HG02840 (cell line): ENCODE results near the gene MYH14.
"Not testable (repeated sequence)": the region's sequence is repeated elsewhere in the genome, so short reads cannot be mapped to it uniquely, and the experiment has no call there.

Source experiments
- ATAC-seq: cut with Tn5 transposase; IDR thresholded peaks from one replicate; pipeline ENCODE4 v1.9.1; 2021; ENCODE audit warnings: mild to moderate bottlenecking, moderate library complexity, moderate number of reproducible peaks; ENCODE audit not compliant: unreplicated experiment, low FRiP score

MYH14 gene

DNA sequence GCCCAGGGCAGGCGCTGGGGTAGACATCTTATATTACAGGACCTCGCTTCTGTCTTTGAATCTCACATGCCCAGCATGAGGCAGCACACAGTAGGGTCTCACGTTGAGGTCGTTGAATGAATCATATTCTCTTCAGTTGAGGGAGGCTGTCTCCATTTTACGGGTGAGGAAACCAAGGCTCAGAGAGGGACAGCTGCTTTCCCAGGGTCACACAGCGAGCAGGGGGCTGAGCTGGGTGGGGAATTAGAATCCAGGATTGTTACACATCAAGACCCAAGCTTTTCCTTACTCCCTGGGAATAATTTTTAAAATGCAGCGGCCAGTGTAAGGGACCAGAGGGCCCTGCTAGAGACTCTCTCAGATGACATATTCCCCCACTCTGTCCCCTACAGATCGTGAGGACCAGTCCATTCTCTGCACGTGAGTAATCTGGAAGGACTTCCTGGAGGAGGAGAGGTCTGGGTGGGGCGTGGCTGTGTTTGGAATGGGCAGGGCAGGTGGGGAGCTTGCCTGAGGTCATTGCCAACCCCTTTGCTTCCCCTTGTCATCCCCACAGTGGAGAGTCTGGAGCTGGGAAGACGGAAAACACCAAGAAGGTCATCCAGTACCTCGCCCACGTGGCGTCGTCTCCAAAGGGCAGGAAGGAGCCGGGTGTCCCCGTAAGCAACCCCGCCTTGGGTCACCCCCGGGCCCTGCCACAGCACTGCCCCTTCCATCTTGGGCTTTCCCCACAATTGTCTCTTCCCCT lies 19.4 kb downstream of the MYH14 start:
- ATAC-seq: no peak

DNA sequence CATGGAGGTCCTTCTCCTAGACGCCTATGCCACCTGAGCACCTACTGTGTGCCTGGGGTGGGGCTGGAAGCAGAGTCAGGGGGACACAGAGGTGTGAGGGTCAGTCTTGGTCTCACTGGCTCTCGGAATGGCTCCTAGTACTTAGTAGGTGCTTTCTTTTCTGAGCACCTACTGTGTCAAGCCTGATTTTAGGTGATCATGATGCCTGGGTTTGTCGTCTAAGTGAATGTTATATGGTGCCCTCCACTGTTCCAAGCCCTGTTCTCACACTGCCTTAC lies 20.0 kb downstream of the MYH14 start:
- no peak for ATAC-seq

DNA sequence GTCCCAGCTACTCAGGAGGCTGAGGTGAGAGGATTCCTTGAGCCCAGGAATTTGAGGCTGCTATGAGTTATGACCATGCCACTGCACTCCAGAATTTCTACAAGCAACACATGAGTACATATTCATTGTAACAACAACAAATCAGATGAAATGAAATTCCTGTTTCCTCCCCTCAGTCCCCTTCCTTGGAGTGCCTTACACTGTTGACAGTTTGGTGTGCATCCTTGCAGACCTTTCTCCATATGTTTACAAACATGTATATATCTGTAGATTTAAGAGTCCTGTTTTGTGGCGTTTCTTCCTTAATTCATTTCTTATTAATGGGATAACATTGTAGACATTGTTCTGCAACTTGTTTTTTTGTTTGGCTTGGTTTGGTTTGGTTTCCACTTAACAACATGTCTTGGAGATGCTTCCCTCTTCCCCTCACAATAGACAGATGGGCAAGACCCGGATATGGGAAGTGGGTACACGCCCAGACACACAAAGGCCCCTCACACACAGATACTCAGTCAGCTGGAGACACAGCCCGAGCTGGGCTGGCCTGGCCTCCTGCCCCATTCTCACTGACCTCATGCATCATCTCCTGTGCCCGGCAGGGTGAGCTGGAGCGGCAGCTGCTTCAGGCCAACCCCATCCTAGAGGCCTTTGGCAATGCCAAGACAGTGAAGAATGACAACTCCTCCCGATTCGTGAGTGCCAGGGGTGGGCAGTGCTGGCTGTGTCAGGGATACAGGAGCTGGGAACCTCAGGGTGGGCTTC lies 21.7 kb downstream of the MYH14 start:
- no peak for ATAC-seq

DNA sequence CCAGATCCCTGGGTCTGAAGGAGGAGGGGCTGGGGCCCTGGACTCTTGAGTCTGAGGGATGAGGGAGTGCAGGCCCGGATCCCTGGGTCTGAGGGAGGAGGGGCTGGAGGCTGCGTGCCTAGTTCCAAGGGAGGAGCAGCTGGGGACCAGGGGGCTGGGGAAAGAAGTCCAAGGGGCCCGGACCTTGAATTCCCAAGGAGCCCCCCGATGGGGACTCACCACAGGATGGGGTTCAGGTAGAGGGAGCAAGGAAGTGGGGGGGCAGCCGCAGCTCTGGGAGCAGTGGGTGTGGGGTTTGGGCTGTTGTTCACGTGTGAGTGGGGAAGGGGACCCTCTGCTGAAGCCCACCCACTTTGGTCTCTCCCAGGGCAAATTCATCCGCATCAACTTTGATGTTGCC lies 23.1 kb downstream of the MYH14 start:
- ATAC-seq: no peak

DNA sequence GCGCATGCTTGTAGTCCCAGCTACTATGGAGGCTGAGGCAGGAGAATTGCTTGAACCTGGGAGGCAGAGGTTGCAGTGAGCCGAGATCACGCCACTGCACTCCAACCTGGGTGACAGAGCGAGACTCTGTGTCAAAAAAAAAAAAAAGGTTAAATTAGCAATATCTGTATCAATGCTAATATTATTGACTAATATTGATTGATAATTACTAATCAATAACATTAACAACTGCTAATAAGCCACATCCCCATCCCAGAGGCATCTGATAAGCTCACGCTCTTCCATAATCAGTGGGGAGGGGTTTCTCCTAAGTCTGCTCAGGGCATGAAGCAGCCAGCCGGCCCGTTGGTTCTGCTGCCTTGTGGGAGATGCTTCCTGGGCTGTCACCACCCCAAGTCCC lies 24.7 kb downstream of the MYH14 start:
- not testable (repeated sequence) for ATAC-seq

DNA sequence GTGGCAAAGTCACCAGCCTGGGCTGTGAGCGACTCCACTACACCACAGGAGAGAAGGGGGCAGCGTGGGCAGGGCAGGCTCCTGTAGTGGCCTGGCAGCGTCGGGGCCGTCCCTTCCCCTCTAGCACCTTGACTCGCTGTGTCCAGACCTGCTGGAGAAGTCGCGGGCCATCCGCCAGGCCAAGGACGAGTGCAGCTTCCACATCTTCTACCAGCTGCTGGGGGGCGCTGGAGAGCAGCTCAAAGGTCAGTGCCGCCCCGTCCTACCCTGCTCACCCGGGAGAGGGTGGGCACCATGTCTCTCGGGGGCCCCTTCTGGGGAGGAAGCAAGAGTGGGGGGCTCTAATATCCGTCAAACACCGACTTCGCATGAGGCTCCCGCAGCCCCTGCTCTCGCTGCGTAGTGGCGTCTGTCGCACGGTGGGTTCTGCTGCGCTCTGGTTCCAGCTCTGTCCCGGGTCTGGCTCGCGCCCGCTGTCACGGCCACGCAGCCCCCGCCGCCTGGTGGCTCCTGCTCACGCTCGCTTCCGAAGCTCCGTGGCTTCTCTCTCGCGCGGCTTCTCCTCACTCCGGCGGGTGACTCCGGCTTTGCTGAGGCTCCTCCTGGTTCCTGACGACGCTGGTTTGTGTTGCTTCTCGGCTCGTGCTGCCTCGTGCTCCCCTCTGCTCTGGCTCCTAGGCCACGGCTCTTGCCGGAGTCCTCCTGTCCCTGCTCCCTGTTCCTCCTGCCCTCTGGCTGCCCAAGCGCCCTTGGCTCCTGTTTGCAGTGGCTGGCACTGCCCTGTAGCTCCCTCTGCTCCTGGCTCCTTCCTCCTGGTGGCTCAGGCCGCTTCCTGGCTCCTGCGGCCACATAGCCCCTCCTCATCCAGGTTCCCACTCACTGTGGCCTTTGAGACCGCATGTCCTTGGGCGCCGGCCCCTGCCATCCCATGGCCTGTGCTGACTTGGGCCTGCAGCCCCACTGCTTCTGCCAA lies 27.2 kb downstream of the MYH14 start:
- ATAC-seq: no peak

DNA sequence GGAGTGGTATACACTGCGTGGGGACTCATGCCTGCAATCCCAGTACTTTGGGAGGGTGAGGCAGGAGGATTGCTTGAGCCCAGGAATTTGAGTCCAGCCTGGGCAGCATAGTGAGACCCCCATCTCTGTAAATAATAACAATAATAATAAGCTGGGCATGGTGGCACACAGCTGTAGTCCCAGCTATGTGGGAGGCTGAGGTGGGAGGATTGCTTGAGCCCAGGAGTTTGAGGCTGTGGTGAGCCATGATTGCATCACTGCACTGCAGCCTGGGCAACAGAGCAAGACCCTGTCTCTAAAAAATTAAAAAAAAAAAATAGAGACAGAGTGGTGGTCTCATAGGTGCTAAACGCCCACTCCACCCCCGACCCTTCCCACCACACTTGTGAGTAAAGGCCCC lies 28.0 kb downstream of the MYH14 start:
- not testable (repeated sequence) for ATAC-seq

DNA sequence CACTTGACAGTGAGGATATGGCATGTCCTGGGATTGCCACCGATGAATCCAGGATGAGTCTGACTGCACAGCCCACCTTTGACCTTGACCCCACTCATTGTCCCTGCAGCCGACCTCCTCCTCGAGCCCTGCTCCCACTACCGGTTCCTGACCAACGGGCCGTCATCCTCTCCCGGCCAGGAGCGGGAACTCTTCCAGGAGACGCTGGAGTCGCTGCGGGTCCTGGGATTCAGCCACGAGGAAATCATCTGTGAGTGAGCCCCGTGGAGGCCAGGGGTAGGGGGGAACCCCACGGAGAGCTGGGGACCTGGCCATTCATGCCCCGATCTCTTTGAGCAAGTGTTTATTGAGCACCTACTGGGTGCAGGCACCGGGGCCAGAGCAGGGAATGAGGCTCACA lies 28.4 kb downstream of the MYH14 start:
- ATAC-seq: no peak

DNA sequence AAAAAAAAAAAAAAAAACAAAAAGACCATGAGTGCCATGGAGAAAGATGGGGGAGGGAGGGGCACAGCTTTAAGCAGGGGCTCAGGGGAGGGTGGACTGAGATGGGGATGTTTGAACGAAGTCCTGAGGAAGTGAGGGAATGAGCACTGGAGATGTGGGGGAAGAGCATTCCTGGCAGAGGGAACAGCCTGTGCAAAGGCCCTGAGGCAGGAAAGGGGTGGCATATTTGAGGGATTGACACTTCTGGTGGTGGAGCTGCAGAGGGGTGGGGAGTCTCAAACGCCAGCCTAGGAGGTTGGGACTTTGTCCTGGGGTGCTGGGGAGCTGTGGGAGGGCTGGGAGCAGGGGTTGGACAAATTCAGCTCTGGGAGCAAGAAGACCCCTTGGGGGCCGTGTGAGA lies 29.2 kb downstream of the MYH14 start:
- no peak for ATAC-seq

DNA sequence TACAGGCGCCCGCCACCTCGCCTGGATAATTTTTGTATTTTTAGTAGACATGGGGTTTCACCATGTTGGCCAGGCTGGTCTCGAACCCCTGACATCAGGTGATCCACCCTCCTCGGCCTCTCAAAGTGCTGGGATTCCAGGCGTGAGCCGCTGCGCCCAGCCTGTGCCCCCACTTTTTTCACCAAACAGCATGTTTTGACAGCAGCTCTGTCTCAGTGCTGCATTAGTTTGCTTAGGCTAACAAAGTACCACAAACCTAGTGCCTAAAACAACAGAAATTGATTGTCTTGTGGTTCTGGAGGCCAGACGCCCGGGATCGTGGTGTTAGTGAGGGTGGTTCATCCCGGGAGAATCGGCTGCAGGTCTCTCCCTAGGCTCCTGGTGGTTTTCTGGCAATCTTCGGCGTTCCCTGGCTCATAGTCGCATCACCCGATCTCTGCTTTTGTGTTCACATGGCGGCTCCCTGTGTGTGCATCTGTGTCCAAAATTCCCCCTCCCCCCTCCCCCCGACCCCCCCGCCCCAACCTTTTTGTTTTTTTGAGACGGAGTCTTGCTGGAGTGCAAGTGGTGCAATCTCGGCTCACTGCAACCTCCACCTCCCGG lies 30.0 kb downstream of the MYH14 start:
- no peak for ATAC-seq

DNA sequence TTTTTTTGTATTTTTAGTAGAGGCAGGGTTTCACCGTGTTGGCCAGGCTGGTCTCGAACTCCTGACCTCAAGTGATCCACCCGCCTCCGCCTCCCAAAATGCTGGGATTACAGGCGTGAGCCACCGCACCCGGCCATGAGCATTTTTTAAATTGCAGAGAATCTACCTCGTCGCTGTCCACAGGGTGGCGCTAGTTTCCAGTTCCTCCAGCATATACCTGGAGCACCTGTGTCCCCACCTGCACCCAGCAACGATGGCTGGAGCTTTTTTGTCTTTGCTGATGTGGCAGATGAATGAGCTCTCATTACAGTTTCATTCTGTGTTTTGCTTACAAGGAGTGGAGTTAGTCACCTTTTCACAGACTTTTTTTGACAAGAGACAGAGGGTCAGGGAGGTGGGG lies 34.1 kb downstream of the MYH14 start:
- ATAC-seq: not testable (repeated sequence)

DNA sequence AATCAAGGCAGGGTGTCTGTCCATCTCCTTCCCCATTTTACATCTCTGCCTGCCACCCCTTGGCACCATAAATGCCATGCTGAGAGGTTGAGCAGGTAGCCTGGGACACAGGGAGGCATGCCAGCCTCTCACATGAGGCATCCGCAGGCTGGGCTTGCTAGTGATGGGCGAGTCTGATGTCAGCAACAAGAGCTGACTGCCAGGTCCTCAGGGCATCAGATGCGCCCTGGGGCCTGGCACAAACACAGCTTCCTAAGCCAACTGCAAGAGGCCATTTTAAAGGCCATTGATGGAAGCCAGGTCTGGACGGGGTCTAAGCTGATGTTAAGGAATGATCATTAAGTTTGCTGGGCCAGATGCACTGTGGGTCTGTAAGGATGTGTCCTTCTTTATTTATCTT lies 34.6 kb downstream of the MYH14 start:
- no peak for ATAC-seq

DNA sequence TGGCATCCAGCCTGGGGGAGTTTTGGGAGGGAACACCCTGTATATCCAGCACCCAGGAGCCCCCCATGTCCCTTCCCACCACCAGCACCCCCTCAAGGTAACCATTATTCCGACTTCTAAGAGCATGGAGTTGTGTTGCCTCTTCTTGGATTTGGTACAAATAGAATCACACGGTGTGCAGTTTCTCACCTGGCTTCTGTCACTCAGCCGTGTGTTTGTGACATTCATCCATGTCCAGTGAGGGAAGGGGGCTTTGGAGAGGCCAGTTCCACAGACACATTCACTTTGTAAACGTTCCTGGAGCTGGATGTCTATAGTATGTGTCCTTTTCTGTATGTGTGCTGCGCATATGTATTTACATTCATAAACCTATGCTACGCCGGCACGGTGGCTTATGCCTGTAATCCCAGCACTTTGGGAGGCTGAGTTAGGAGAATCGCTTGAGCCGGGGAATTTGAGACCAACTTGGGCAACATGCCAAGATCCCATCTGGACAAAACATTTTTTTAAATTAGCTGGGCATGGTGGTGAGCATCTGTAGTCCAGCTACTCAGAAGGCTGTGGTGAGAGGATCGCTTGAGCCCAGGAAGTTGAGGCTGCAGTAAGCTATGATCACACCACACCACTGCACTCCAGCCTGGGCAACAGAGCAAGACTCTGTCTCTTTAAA lies 36.6 kb downstream of the MYH14 start:
- no peak for ATAC-seq

DNA sequence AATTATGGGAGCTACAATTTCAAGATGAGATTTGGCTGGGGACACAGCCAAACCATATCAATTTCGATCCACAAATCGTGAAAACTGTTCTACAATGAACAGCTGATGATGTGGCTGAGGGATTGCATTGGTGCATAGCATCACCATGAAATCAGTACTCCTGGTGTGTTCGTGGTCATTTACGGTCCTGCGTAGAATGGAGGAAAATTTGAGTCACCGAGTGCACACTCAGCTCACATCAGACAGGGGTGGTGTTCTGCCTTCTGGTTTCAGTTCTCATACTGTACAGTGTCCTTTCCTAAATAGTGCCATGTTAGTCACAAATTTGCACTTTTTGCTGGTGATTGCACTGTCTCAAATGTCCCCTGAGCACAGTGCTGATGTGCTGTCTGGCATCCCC lies 39.2 kb downstream of the MYH14 start:
- ATAC-seq: no peak

DNA sequence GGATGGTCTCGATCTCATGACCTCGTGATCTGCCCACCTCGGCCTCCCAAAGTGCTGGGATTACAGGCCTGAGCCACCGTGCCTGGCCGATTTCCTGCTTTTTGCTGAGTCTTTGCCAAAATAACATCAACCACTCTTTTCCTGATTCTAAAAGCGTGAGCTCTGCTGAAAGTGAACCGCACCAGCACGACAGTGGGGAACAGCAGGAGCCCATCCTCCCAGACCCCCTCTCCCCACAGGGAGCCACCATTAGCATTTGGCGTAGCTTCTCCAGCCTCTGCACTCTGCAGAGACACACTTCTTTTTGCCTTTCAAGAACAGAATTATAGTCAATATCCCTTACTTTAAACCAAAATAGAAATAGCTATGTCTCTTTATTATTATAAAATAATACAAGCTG lies 41.3 kb downstream of the MYH14 start:
- ATAC-seq: no peak

DNA sequence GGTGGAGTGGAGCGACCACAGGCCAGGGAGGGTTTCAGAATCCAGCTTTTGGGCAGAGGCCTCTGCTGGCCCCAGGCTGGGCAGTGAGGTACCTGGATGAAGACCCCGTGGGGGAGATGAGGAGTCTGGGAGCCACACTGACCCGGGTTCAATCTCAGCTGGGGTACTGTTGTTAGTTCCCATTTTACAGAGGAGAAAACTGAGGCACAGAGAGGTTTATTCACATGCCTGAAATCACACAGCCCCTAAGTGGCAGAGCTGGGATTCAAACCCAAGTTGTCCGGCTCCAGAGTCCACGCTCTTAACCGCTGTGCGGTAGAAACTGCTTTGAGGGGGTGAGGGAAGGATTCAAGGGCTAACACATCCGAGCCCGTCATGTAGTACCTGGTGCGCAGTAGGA lies 45.0 kb downstream of the MYH14 start:
- ATAC-seq: no peak

DNA sequence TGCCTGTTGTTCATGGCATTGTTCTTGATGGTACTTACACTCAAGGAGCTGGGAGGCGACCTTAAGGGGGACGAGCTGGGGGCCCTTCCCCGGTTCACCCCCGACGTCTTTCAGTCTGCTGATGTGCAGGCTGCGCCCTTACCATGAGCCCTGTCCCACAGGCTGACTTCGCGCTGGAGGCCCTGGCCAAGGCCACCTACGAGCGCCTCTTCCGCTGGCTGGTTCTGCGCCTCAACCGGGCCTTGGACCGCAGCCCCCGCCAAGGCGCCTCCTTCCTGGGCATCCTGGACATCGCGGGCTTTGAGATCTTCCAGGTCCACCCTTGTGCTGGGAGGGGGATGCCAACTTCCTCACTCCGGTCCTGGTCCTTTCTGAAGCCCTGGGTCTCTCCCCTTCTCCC lies 45.4 kb downstream of the MYH14 start:
- ATAC-seq: no peak

DNA sequence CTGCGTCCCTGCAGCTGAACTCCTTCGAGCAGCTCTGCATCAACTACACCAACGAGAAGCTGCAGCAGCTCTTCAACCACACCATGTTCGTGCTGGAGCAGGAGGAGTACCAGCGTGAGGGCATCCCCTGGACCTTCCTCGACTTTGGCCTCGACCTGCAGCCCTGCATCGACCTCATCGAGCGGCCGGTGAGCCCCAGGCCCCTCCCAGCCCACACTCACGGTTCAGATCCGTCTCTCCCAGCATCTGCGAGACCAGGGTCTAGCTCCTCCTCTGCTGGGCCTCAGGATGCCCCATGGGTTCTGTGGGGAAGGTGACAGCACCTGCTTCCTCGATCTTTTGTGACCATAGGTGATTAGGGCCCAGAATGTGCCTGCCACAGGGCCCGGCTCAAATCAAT lies 46.2 kb downstream of the MYH14 start:
- ATAC-seq: no peak

DNA sequence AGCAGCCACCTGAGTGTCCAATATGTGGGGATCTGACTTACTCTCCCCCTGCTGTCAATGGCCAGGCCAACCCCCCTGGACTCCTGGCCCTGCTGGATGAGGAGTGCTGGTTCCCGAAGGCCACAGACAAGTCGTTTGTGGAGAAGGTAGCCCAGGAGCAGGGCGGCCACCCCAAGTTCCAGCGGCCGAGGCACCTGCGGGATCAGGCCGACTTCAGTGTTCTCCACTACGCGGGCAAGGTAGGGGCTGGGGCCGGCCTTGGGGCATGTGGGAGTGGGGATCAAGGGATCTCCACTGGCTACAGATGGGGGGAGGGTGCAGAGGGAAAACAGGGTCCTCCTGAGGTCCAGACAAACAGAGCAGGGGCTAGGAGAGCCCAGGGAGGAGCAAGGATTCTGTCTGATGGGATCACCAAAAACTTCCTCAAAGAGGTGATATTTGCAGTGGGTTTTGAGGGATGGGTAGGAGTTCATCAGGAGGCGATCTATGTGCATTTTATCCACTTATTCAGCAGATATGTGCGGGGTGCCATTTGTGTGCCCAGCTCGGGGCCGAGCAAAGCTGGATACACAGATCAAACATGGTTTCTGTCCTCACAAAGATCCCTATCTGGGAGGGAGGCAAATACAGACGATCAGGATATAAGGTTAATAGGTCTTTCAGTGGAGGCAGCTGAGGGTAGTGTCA lies 47.2 kb downstream of the MYH14 start:
- ATAC-seq: no peak
